ENCODE results near the gene ABCC4. TPM values are rescaled to one million over a fixed set of nuclear protein-coding genes. Genes with fewer than 3 reads are reported as not detected.

Gene ABCC4
- total and polyA plus RNA-seq, 8 donors, result 1.5 to 87.2 (median 29.7) TPM

- Histone ChIP-seq H3K27ac (no peak overlapping the region), H3K36me3 (no peaks in the 10 kb centered on the region), H3K4me1 (no peaks in the 10 kb centered on the region), H3K4me3 (no peak overlapping the region), H3K27me3 (no peaks in the 10 kb centered on the region), H3K9me3 (no peaks in the 10 kb centered on the region)
- TF ChIP-seq EP300 (IDR thresholded peaks at IDR 0.05) (no peak), CTCF (IDR thresholded peaks at IDR 0.05) (no peak), POLR2AphosphoS5 (IDR thresholded peaks at IDR 0.05) (no peak), POLR2A (IDR thresholded peaks at IDR 0.05) (no peak)
- no peak for DNase-seq
- WGBS, 5 donors, result 90 to 97% (median 96%) methylated on average over 13 of the region's 13 CpGs
- intact Hi-C loops (cut with DNase I; ENCODE audit: low total_unique reads), result no loop called here
Measured at GRCh38 chr13:95255072-95255732, 46.0 kb downstream of the ABCC4 start.

GRCh38 chr13:95254339-95254738, 46.9 kb downstream of the ABCC4 start:
- Histone ChIP-seq H3K36me3 (no peaks in the 10 kb centered on the region), H3K27ac (no peak overlapping the region), H3K9me3 (no peaks in the 10 kb centered on the region), H3K27me3 (no peaks in the 10 kb centered on the region), H3K4me1 (no peaks in the 10 kb centered on the region), H3K4me3 (no peak overlapping the region)
- DNase-seq, result no peak
- WGBS, 5 donors, result 17 to 94% (median 76%) methylated on average over 1 of the region's 1 CpG
- intact Hi-C loops (cut with DNase I; ENCODE audit: low total_unique reads), result no loop called here
- TF ChIP-seq CTCF (IDR thresholded peaks at IDR 0.05) (no peak), EP300 (IDR thresholded peaks at IDR 0.05) (no peak), POLR2AphosphoS5 (IDR thresholded peaks at IDR 0.05) (no peak), POLR2A (IDR thresholded peaks at IDR 0.05) (no peak)

- DNase-seq, result no peak
- TF ChIP-seq POLR2AphosphoS5 (IDR thresholded peaks at IDR 0.05), result no peak
- Histone ChIP-seq H3K36me3 (no peaks in the 10 kb centered on the region), H3K4me1 (no peaks in the 10 kb centered on the region), H3K4me3 (no peak overlapping the region), H3K9me3 (no peaks in the 10 kb centered on the region), H3K27ac (no peak overlapping the region), H3K27me3 (no peaks in the 10 kb centered on the region)
- WGBS, 5 donors, result 89 to 96% (median 95%) methylated on average over 6 of the region's 6 CpGs
- intact Hi-C loops (cut with DNase I; ENCODE audit: low total_unique reads), result no loop called here
Measured at GRCh38 chr13:95253033-95253432, 48.2 kb downstream of the ABCC4 start.

GRCh38 chr13:95251641-95252040, 49.6 kb downstream of the ABCC4 start:
- TF ChIP-seq POLR2A (IDR thresholded peaks at IDR 0.05) (no peak), CTCF (IDR thresholded peaks at IDR 0.05) (no peak), POLR2AphosphoS5 (IDR thresholded peaks at IDR 0.05) (no peak), EP300 (IDR thresholded peaks at IDR 0.05) (no peak)
- no peak for DNase-seq
- no peak overlapping the region for H3K27ac ChIP-seq
- H3K4me1 ChIP-seq, result peaks cover 0 to under 1% (median 0%) of the 10 kb centered on the region in 4 donors
- H3K36me3 ChIP-seq, result peaks cover 0 to 9% (median 6%) of the 10 kb centered on the region in 4 donors
- H3K27me3 ChIP-seq, result no peaks in the 10 kb centered on the region
- H3K9me3 ChIP-seq, result no peaks in the 10 kb centered on the region
- WGBS, 5 donors, result 84 to 93% (median 90%) methylated on average over 5 of the region's 5 CpGs
- intact Hi-C loops (cut with DNase I; ENCODE audit: low total_unique reads), result no loop called here
- H3K4me3 ChIP-seq, result no peak overlapping the region

GRCh38 chr13:95250961-95251360, 50.3 kb downstream of the ABCC4 start:
- H3K4me1 ChIP-seq, result peaks cover 0 to 6% (median 0%) of the 10 kb centered on the region in 4 donors
- peaks cover 0 to 11% (median 10%) of the 10 kb centered on the region in 4 donors for H3K36me3 ChIP-seq
- H3K4me3 ChIP-seq, result no peak overlapping the region
- 93 to 100% (median 98%) methylated on average over 1 of the region's 1 CpG for WGBS, 5 donors
- intact Hi-C loops (cut with DNase I; ENCODE audit: low total_unique reads), result no loop called here
- DNase-seq, result no peak
- H3K27me3 ChIP-seq, result no peaks in the 10 kb centered on the region
- no peaks in the 10 kb centered on the region for H3K9me3 ChIP-seq
- no peak overlapping the region for H3K27ac ChIP-seq
- TF ChIP-seq POLR2A (IDR thresholded peaks at IDR 0.05), result no peak
- TF ChIP-seq POLR2AphosphoS5 (IDR thresholded peaks at IDR 0.05), result no peak
- no peak for TF ChIP-seq CTCF (IDR thresholded peaks at IDR 0.05)
- no peak for TF ChIP-seq EP300 (IDR thresholded peaks at IDR 0.05)

Data from stomach (tissue), 9 donors.